GM20431 (cell line): ENCODE data around the gene GUCA1A.
"Not testable (repeated sequence)": the region's sequence is repeated elsewhere in the genome, so short reads cannot be mapped to it uniquely, and the experiment has no call there.

Source experiments
- in situ Hi-C: fragments of 300-500 bp; cut with MseI, MboI; formaldehyde crosslinking; loops from one replicate; pipeline ENCODE4 v1.15.0; 2020; ENCODE audit warnings: low sequenced_read_pairs; ENCODE audit not compliant: unreplicated experiment

Gene GUCA1A

DNA sequence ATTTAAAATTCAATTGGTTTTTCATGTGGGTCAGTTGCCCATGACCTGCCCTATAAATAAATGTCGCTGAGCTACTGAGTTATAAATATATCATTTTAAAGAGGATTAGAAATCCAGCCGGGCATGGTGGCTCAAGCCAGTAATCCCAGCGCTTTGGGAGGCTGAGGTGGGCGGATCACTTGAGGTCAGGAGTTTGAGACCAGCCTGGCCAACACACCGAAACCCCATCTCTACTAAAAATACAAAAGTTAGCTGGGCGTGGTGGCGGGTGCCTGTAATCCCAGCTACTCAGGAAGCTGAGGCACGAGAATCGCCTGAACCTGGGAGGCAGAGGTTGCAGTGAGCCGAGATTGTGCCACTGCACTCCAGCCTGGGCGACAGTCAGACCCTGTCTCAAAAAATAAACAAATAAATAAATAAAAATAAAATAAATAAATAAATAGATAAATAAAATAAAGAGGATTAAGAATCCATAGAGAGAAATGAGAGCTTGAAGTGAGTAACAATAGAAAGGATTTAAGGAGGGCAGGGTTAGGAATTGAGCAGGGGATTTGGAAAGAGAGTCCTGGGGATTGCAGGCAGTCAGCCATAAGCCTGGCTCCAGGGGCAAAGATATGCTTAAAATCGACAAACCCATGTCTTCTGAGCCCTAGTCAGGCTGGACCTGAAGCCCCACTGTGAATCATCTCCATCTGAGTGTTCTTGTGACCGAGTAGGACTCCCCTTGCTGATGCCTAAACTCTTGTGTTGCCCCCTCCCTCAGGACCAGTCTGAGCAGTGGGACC, 29.2 kb downstream of the GUCA1A start:
- in situ Hi-C loops = not testable (repeated sequence)

DNA sequence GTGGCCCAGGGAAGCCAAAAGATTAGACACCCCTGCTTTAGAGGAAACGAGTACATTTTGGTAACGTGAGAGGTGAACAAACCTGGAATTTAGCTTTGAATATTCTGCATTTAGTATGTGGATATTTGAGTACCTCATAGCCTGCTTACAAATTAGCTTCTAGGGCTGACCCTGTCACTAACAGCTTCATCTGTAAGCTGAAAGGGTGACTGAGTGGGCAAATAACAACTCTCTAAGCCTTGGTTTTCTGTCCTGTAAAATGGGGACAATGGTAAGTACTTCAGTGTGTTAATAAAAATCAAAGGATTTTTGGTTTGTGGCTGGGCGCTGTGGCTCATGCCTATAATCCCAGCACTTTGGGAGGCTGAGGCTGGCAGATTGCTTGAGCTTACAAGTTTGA, 30.0 kb downstream of the GUCA1A start:
- in situ Hi-C loops = no loop called here

DNA sequence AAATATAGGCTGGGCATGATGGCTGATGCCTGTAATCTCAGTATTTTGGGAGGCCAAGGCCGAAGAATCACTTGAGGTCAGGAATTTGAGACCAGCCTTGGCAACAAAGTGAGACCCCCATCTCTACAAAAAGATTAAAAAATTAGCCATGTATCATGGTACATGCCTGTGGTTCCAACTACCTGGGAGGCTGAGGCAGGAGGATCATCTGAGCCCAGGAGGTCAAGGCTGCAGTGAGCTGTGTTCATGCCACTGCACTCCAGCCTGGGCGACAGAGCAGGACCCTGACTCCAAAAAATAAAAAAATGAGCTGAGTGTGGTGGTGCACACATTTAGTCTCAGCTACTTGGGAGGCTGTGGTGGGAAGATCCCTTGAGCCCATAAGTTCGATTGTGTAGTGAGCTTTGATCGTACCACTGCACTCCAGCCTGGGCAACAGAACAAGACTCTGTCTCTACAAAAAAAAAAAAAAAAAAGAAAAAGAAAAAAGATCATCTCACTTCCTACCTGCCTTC, 31.7 kb downstream of the GUCA1A start:
- in situ Hi-C loops = no loop called here

DNA sequence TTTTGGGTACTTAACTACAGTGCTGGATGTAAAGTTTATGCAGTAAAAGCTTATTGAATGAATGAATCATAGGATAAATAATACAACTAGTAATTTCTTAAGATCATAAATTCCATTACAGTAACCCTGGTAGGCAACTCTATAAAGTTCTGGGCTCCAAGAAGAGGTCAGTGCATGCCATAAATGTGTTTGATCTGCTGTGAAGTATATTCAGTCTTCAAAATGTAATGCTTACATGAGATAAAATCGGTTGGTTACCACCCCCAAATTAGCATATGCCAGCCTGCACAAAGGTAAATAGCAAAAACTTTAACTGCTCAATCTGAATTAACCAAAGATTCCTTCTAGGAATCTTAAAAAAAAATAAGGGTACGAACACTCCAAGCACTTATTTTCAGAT, 34.4 kb downstream of the GUCA1A start:
- in situ Hi-C loops = not testable (repeated sequence)

DNA sequence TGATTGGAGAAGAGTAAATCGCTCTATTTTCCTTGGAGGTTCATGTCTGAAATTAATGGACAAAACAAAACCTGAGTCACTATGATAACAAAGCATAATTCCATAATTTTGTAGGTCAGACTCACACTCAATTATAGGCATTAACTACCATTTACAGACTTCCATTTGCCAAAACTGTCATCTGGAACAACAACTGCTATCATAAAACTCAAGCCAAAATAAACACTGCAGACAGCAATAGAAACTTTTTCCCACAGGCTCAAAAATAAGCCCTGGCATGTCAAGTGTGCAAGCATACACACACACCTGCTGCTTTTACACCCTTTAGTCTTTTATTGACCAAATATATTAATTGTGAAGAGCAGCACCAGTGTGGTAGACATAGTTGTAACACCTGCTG, 37.4 kb downstream of the GUCA1A start:
- in situ Hi-C loops = no loop called here

DNA sequence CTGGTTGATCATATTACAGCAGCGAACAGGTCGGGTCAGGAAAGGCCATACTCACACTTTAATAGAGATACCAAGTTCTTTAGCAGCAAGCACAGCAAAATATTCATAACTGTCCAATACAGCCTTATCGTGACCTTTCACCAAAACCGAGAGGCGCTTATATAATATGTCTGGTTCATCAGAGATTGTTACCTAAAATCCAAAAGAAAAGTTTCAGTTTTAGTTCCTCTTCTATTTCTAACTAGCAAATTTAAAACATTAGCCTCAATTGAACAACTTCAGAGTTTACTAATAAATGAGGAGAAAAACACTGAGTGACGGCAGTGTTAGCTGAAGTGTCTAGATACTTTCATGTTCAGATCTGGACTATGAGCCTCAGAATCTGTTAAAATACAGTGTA, 38.6 kb downstream of the GUCA1A start:
- in situ Hi-C loops = no loop called here

DNA sequence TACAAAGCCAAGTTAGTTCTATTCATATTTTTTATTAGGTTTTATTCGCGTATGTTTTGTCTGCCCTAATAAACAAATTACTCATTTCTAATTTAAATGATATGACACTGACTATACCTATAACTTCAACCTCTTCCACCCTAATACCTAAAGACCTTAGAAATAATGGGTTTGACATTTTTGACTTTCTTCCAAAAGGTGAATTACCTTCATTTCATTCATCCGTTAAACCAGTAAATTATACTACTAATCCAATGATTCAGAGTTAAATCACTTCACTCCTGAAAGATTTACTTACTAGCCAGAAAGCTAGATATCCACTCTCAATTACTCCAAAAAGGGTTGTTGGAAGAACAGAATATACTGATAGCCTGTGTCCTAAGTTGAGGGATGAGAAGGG, 39.3 kb downstream of the GUCA1A start:
- in situ Hi-C loops = no loop called here

DNA sequence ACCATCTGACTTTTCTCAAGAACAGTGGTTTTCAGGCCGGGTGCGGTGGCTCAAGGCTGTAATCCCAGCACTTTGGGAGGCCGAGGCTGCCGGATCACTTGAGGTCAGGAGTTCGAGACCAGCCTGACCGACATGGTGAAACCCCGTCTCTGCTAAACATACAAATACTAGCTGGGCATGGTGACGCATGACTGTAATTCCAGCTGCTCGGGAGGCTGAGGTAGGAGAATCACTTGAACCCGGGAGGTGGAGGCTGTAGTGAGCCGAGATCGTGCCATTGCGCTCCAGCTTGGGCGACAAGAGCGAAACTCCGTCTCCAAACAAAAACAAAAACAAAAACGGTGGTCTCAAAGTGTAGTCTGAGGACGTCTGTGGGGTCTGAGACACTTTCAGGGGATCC, 43.3 kb downstream of the GUCA1A start:
- in situ Hi-C loops = not testable (repeated sequence)

DNA sequence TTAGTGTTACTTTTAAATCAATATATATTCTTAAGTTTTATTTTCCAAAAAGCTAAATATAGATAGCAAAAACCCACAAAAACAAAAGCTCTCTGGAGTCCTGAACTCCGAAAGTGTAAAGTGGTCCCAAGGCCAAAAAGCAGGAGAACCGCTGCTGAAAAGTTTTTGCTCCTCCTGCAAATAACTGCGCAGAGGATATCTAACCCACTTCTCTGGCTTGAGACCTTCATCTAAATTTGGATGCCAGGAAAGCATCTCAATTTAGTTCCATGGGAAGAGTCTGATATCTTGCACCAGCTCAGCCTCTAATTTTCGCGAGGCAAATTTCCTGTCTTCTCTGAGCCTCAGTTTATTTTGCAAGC, 44.0 kb downstream of the GUCA1A start:
- in situ Hi-C loops = no loop called here

DNA sequence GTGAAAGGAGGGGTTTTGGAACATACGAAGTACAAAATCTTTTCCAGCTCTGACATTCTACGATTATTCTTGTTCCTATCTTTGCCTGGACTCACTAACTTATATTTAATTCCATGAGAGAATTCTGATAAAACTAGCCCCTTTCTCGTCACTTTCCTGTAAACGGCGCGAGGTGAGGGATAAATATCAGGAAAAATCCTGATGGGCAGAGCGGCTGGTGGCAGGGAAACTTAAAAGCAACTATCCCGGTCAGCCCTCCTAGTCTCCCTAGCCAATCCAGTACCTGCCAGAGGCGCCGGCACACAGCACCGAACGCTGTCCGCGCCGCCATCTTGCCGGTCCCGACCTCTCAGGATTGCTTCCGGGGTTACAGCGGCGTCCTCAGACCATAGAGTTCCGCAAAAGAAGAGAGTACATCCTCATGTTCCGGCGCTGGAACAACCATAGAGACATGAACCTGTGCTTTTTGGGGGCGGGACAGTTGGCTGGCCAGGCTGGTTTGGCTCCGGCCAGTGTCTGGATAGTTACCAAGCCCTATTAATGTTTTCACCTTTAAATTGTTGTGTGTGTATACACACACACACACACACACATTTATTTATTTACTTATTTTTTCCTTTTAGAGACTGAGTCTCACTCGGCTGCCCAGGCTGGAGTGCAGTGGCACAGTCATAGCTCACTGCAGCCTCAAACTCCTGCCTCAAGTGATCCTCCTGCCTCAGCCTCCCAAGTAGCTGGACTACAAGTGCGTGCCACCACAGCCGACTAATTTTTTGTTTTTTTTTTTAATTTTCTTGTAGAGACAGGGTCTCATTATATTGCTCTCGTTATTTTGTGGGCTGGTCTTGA, 44.6 kb downstream of the GUCA1A start, which contains the start of gene MRPS10:
Gene MRPS10 (minus strand): TSS at position 343 of the 849 bp plus-strand sequence. CDS start 12 bp downstream, at position 331.
- in situ Hi-C loops = no loop called here

DNA sequence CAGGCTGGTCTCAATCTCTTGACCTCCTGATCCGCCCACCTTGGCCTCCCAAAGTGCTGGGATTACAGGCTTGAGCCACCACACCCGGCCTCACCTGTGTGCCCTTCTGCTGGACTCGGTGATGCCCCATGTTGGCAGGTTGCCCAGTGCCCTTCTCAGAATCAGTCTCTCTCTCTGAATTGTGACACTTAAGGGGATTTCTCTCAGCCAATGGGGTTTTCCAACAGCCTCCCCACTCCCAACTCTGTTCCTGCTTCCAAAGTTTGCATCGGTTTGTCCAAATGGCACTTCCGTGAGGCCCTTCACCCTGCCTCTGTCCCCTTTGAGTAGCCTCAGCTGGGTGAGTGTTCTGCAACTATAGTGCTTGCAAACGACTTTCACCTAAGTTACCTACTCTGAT, 47.6 kb downstream of the GUCA1A start:
- in situ Hi-C loops = no loop called here

DNA sequence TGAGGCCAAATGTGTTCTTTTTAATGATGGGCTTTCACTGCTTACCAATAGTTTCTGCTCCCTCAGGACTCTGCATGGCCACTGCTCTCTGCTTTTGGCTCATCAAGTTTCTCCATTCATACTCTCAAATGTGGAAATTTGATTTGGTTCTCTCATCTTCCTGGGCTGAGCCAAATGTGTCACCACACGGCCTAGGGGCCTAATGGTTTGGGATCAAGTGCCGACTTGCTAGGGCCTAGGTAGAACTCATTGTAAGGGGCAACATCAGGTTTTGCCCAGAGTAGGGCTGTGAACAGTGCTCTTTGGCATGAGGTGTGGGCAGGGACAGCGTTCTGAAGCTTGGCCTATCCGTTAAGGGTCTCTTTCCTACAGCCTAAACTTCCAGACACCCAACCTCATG, 48.4 kb downstream of the GUCA1A start:
- in situ Hi-C loops = no loop called here

DNA sequence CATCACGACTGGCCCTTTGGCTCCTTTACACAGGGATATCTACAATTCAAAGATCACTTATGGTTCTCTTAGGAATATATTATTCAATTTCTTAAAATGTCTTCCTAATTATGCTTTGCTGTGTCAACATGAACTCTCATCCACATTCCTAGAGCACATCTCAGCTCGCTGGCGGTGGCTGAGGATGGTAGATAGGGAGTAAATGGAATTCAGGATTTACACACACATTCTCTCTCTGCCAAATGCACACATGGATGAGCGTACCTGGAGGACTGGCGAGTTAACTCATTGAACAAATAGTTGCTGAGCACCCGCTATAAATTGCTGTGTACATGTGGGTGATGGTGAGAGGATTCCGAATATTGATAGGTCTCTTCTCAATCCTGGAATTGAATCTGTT, 49.3 kb downstream of the GUCA1A start:
- in situ Hi-C loops = no loop called here

DNA sequence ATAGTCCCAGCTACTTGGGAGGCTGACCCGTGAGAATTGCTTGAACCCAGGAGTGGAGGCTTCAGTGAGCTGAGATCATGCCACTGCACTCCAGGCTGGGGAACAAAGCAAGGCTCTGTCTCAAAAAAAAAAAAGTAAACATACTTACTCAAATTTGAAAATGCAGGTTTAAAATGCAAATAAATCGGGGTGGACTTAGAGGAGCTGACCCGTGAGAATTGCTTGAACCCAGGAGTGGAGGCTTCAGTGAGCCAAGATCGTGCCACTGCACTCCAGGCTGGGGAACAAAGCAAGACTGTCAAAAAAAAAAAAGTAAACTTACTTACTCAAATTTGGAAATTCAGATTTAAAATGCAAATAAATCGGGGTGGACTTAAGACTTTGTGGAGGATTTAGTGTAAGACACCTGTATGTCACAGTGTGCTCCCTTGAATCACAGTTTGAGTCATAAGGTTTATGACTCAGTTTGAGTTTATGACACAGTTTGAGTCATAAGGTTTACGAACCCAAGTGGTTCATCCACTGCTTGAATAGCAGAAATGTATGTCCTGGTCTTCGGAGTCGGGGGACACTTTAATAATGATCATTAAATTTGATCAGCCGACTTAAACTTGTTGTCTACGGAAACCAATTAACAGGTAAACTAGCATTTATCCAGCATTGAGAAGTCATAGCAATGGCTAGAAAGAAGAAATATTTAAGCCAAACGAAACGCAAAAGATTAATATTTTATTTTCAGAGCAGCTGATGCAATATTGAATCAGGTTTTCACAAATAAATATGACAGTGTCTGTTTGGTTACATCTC, 51.3 kb downstream of the GUCA1A start:
- in situ Hi-C loops = no loop called here

DNA sequence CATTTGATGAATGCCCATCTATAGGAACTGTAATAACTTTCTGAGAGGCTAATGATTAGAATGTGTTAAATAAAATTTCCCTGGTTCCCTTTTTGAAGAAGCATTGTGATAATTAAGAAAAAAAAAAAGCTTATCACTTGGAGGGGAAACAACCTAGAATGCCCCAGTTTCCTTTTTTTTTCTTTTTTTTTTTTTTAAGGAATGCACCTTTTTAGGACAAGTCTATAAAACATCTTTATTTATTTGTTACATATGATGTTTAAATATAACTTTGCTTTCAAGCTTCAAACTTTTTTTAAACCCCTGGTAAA, 51.8 kb downstream of the GUCA1A start:
- in situ Hi-C loops = no loop called here

DNA sequence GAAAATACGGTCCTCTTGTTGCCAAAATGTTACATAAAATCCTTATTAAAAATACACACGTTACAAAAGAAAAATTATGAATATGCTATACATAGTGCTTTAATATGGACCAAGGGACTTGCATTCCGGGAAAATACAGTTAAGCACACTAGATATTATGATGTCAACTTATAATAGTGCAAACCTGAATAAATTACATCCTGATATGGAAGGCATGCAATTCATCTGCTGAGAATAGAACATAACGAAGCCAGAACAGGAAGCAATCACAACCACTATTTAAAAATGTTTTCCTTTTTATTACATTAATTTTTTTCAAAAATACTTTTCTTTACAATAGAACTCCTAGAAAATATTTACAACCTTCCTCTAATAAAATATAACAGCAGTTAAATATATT, 52.3 kb downstream of the GUCA1A start:
- in situ Hi-C loops = no loop called here

DNA sequence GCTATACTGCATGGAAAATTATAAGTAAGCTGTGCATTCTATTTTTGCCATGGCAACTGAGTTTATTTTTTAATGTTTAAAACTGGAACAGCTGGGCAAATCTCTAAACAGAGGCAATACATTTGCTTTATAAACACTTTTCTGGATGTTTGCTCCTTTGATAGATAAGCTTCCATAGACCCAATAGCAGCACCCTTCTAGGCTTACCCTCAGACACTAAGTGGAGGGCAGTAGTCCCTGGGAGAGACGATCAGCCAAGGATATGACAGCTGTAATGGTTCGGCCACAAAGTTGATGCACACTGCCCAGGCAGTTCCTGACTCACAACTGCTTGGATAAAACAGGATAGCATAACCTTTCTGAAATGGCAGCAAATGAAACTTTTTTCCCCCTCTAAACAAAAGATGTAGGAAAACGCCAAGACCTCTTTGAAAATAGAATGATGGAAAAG, 53.0 kb downstream of the GUCA1A start:
- in situ Hi-C loops = no loop called here

DNA sequence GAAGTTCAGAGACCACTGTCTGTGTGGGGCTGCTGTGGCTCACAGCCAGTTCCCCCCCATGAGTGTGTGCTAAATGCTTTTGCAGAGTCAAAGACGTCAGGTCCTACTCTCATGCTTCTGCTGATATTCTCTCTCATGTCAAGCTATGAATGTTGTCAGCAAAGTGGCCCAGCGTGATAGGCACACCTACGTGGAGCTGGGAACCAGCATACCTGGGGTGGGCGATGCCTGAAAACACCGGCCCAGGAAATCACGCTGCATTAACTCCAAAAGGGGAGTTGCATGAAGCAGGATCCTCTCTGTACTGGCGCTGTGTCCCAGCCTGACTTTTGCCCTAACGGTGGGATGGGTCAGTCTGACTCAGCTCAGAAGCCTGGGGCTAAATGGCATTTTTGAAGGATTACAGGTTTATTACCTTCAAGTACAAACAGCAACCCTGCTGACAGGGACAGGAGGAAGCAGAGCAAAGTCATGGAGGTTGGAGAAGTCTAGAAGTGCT, 53.5 kb downstream of the GUCA1A start:
- in situ Hi-C loops = no loop called here

DNA sequence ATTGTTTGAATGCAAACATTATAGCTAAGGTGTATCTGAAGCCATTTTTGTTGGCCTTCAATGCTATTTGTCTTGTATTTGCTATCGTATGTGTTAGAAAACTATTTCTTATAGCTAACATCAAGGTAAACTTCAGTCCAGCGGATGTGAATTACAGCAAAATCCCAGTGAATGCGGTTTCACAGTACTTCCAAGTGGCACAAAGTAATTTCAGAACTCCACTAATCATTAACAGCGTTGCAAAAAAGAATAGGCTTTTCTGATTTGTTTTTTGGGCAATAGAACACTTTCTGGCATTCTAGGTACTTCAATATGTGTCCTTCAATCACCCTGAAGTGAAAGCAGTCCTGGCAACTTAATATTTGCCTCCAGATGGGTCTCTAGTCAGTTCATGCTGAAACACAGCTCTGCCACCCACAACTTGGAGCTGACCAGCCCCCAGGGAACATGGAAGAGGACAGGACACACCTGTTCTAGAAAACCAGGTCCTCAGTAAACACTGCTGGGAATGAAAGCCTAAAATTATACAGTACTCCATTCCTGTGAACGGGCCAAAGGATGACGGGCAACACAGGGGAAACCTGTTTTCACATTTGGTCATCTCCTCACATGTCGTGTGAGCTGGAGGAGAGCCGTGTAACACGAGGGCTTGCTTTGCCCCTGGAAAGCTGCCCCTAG, 54.1 kb downstream of the GUCA1A start:
- in situ Hi-C loops = no loop called here

DNA sequence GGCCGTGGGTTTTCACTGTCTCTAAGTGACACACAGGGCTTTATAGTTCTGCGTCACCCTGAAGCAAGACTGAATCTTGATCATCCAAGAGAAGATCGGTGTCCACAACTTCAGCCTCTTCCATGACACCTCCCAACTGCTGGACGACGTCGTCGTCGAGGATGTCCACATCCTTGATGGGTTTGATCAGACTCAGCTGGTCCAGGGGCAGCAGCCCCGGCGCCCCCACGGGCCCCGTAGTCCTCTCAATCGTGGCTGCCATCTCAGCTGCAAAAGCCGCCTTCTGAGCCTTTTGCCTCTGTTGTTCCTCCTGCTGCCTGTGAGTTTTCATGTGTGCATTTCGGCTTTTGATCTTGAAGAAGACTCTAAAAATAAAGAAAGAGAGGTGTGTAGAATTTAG, 55.1 kb downstream of the GUCA1A start:
- in situ Hi-C loops = no loop called here
